DLD1 (cell line): ENCODE results near the gene CAPZB.

Experiments
- in situ Hi-C: cut with HindIII; loops from 2 replicates; pipeline ENCODE4 v1.10.0; 2017; ENCODE audit warnings: low sequenced_read_pairs

Gene CAPZB

GRCh38 chr1:19391596-19391981 is 93.8 kb downstream of the CAPZB start:
- in situ Hi-C loops, result no loop called here

- in situ Hi-C loops, result no loop called here
These were observed 94.3 kb downstream of the CAPZB start for GRCh38 chr1:19390901-19391595.

- in situ Hi-C loops, result no loop called here
These were observed 95.0 kb downstream of the CAPZB start for GRCh38 chr1:19390166-19390850.

GRCh38 chr1:19388980-19389379 is 96.4 kb downstream of the CAPZB start:
- in situ Hi-C loops, result no loop called here

- in situ Hi-C loops, result no loop called here
These were observed 98.3 kb downstream of the CAPZB start for GRCh38 chr1:19387045-19387467.

GRCh38 chr1:19385869-19386591 is 99.3 kb downstream of the CAPZB start:
- in situ Hi-C loops, result no loop called here

GRCh38 chr1:19385221-19385620 is 100.1 kb downstream of the CAPZB start:
- in situ Hi-C loops, result no loop called here

GRCh38 chr1:19384772-19385187 is 100.6 kb downstream of the CAPZB start:
- in situ Hi-C loops, result no loop called here

- in situ Hi-C loops, result no loop called here
These were observed 101.2 kb downstream of the CAPZB start for GRCh38 chr1:19384113-19384512.

GRCh38 chr1:19382222-19382621 is 103.1 kb downstream of the CAPZB start:
- in situ Hi-C loops, result no loop called here

GRCh38 chr1:19381261-19381660 is 104.1 kb downstream of the CAPZB start:
- in situ Hi-C loops, result no loop called here

GRCh38 chr1:19377812-19378718 is 107.3 kb downstream of the CAPZB start:
- in situ Hi-C loops, result no loop called here

- in situ Hi-C loops, result no loop called here
These were observed 108.6 kb downstream of the CAPZB start for GRCh38 chr1:19376428-19377372.

- in situ Hi-C loops, result no loop called here
These were observed 109.5 kb downstream of the CAPZB start for GRCh38 chr1:19375631-19376400.

- in situ Hi-C loops, result no loop called here
These were observed 110.4 kb downstream of the CAPZB start for GRCh38 chr1:19374926-19375325.

GRCh38 chr1:19374083-19374801 is 111.1 kb downstream of the CAPZB start:
- in situ Hi-C loops, result no loop called here

GRCh38 chr1:19373211-19374082 is 111.9 kb downstream of the CAPZB start:
- in situ Hi-C loops, result no loop called here
